Body of pancreas (tissue), 4 donors: Measurements from ENCODE around the gene TLX2.

Experiments used
- POLR2A ChIP-seq, 3 donors: fragments of 450-650 bp; IDR thresholded peaks; one replicate each; pipeline ENCODE4 v1.6.1; 2016; ENCODE audit warnings: antibody characterized with exemption in 3 of 3, mild to moderate bottlenecking in 2 of 3
- TF ChIP-seq, protein P1 (sequence below), 7 experiments: fragments of 450-650 bp in 4 of 7; fragments of 200-600 bp in 3 of 7; sonication (generic) in 3 of 7; IDR thresholded peaks; one replicate each; pipeline ENCODE4 v1.5.1; 2016 to 2019; ENCODE audit warnings: antibody characterized with exemption in 7 of 7

DNA sequence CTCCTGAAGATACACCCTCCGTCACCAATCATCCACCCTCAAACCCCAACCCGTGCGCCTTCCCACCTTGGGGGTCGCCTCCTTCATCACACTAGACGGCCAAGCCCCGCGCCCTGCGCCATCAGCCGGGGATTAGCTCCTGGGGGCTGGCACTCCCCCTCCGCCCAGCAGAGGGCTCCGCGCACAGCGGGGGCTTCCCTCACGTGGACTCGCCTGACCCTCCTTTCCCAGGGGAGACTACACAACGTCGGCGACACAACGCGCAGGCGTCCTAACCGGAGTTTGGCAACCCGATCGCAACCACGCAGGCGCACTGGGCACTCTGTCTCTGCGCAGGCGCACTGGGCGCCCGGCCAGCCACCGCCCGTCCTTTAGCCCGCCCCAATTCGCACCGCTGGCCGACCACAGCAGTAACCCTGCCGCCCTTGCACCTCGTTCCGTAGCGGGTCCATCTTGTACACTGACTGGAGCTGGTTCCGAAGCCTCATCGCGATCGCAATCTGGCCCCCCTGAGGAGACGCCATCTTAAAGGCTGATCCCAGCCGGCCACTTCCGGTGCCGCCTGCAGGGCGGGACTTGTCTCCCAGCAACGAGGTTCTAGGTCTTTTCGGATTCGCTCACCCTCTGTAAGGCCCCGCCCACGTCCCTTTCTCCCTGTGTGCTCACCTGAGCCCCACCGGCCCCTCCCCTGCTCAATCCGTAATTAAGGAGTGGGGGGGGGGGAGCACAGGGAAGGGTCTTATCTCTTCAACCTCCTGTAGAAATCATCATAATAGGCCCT is 6.9 kb upstream of the TLX2 start, which contains the start of gene PCGF1:
- TF ChIP-seq, protein P1, sequence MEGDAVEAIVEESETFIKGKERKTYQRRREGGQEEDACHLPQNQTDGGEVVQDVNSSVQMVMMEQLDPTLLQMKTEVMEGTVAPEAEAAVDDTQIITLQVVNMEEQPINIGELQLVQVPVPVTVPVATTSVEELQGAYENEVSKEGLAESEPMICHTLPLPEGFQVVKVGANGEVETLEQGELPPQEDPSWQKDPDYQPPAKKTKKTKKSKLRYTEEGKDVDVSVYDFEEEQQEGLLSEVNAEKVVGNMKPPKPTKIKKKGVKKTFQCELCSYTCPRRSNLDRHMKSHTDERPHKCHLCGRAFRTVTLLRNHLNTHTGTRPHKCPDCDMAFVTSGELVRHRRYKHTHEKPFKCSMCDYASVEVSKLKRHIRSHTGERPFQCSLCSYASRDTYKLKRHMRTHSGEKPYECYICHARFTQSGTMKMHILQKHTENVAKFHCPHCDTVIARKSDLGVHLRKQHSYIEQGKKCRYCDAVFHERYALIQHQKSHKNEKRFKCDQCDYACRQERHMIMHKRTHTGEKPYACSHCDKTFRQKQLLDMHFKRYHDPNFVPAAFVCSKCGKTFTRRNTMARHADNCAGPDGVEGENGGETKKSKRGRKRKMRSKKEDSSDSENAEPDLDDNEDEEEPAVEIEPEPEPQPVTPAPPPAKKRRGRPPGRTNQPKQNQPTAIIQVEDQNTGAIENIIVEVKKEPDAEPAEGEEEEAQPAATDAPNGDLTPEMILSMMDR (IDR thresholded peaks at IDR 0.05): peak in 4 of 7 experiments; percentile 25 to 36 (median 32)
- peak in 2 of 3 donors; percentile 73 to 81 for TF ChIP-seq POLR2A (IDR thresholded peaks at IDR 0.05)
